GM18502 (cell line): Measurements from ENCODE around the gene C1R.
"Not testable (repeated sequence)": the region's sequence is repeated elsewhere in the genome, so short reads cannot be mapped to it uniquely, and the experiment has no call there.

Experiments used
- ATAC-seq: cut with Tn5 transposase; IDR thresholded peaks from one replicate; pipeline ENCODE4 v1.9.1; 2021; ENCODE audit warnings: mild to moderate bottlenecking; ENCODE audit not compliant: unreplicated experiment, poor library complexity

C1R gene

GRCh38 chr12:7045913-7046312 lies 46.3 kb downstream of the C1R start:
- no peak for ATAC-seq

GRCh38 chr12:7042842-7043241 lies 49.4 kb downstream of the C1R start:
- no peak for ATAC-seq

- no peak for ATAC-seq
Observed at GRCh38 chr12:7039403-7039802, 52.8 kb downstream of the C1R start.

GRCh38 chr12:7038591-7038990 lies 53.7 kb downstream of the C1R start:
- no peak for ATAC-seq

GRCh38 chr12:7037411-7037810 lies 54.8 kb downstream of the C1R start:
- not testable (repeated sequence) for ATAC-seq

- ATAC-seq: no peak
Observed at GRCh38 chr12:7035463-7035862, 56.8 kb downstream of the C1R start.

GRCh38 chr12:7034464-7034863 lies 57.8 kb downstream of the C1R start:
- ATAC-seq: no peak

- no peak for ATAC-seq
Observed at GRCh38 chr12:7032990-7033389, 59.3 kb downstream of the C1R start.

GRCh38 chr12:7031306-7031705 lies 60.9 kb downstream of the C1R start:
- ATAC-seq: no peak
